OCI-LY3 (cell line): Measurements from ENCODE around the gene OLFM4.

Source experiments
- CTCF ChIP-seq: fragments of 200-600, 300-600 bp; sonication (generic); IDR thresholded peaks from 2 replicates; pipeline ENCODE4 v1.5.1; 2014; ENCODE audit warnings: antibody characterized with exemption, low read length, low read depth
- EZH2phosphoT487 ChIP-seq: fragments of 200-600 bp; shearing (Covaris generic); IDR thresholded peaks from 2 replicates; pipeline ENCODE4 v1.6.1; 2018; ENCODE audit warnings: antibody characterized with exemption, mixed run types, low read depth

- TF ChIP-seq CTCF, result no peak
- TF ChIP-seq EZH2phosphoT487, result no peak
These were observed 40.2 kb downstream of the OLFM4 start for GRCh38 chr13:53068585-53069520.
